GM10248 (cell line): ENCODE measurements around the gene IFNA21.

Experiments
- CTCF ChIA-PET: fragments of 300-600 bp; sonication (Branson Sonifier 250); formaldehyde crosslinking; extraction: SDS; loops from one replicate; lab custom pipeline; 2021; ENCODE audit warnings: antibody characterized with exemption; lab: Yijun Ruan, JAX
- POLR2A ChIA-PET: fragments of 350-650 bp; sonication (Branson Sonifier 250); formaldehyde crosslinking; extraction: SDS; loops from one replicate; lab custom pipeline; 2020; ENCODE audit warnings: antibody characterized with exemption; lab: Yijun Ruan, JAX
- DNase-seq: peaks from one replicate; pipeline ENCODE4 v3.0.0; 2012; ENCODE audit errors: extremely low spot score
- TF ChIP-seq, protein P1 (sequence below): IDR thresholded peaks from 2 replicates; pipeline ENCODE4 v1.5.1; 2012; ENCODE audit warnings: mild to moderate bottlenecking, low read depth; ENCODE audit errors: extremely low read depth, missing control alignments, control extremely low read depth

IFNA21 gene

GRCh38 chr9:21165516-21165915 is 944 bp downstream of the IFNA21 start:
- ChIA-PET POLR2A (no interaction called here), CTCF (no interaction called here)
- TF ChIP-seq, protein P1, sequence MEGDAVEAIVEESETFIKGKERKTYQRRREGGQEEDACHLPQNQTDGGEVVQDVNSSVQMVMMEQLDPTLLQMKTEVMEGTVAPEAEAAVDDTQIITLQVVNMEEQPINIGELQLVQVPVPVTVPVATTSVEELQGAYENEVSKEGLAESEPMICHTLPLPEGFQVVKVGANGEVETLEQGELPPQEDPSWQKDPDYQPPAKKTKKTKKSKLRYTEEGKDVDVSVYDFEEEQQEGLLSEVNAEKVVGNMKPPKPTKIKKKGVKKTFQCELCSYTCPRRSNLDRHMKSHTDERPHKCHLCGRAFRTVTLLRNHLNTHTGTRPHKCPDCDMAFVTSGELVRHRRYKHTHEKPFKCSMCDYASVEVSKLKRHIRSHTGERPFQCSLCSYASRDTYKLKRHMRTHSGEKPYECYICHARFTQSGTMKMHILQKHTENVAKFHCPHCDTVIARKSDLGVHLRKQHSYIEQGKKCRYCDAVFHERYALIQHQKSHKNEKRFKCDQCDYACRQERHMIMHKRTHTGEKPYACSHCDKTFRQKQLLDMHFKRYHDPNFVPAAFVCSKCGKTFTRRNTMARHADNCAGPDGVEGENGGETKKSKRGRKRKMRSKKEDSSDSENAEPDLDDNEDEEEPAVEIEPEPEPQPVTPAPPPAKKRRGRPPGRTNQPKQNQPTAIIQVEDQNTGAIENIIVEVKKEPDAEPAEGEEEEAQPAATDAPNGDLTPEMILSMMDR: no peak
- no peak for DNase-seq

DNA sequence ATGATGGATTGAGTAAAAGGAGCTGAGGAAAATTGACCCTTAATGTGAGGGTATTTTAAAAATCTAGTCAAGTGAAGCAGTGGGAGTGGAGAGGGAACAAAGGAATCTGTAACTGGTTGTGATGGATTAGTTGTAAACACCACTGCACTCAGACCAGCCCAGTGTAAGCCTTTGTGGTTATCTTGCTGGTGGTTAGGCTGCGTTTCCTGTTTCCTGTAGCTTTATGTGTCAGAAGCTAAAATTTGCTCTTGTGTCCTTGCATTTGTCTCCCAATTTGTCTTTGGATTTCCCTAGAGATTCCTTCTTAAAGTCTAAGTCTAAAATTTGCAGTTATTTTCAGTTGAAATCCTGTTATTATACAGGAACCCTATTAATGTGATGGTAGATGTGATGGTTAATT is 6.3 kb downstream of the IFNA21 start:
- ChIA-PET POLR2A (no interaction called here), CTCF (interaction anchor here (0.9 kb wide), 1 partner anchor 14 kb away, joined by 3 read pairs; no protein-coding TSS in a partner anchor)
- DNase-seq: peak; percentile 24
- TF ChIP-seq, protein P1: no peak

DNA sequence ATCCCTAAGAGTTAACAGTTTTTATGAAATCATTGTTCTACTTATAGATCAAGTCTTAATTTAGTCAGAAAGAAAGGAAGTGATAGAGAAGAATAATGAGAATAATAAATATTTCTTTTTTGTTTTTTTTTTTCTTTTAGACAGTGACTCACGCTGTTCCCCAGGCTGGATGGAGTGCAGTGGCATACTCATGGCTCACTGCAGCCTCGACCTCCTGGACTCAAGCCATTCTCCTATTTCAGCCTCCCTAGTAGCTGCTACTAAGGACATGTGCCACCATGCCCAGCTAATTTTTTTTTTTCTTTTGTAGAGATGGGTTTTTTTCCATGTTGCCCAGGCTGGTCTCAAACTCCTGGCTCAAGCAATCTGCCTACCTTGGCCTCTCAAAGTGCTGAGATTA is 11.0 kb downstream of the IFNA21 start:
- ChIA-PET POLR2A (no interaction called here), CTCF (interaction anchor here (2.1 kb wide), 1 partner anchor 9 kb away, joined by 7 read pairs; no protein-coding TSS in a partner anchor)
- TF ChIP-seq, protein P1: no peak
- DNase-seq: no peak

GRCh38 chr9:21154018-21154608 is 12.3 kb downstream of the IFNA21 start:
- TF ChIP-seq, protein P1: peak; percentile 51
- DNase-seq: peak; percentile 40
- POLR2A ChIA-PET: no interaction called here
- CTCF ChIA-PET: interaction anchor here (0.8 to 1.4 kb wide), 6 partner anchors 14 to 242 kb away, joined by 3 to 4 read pairs (median 4); no protein-coding TSS in a partner anchor

DNA sequence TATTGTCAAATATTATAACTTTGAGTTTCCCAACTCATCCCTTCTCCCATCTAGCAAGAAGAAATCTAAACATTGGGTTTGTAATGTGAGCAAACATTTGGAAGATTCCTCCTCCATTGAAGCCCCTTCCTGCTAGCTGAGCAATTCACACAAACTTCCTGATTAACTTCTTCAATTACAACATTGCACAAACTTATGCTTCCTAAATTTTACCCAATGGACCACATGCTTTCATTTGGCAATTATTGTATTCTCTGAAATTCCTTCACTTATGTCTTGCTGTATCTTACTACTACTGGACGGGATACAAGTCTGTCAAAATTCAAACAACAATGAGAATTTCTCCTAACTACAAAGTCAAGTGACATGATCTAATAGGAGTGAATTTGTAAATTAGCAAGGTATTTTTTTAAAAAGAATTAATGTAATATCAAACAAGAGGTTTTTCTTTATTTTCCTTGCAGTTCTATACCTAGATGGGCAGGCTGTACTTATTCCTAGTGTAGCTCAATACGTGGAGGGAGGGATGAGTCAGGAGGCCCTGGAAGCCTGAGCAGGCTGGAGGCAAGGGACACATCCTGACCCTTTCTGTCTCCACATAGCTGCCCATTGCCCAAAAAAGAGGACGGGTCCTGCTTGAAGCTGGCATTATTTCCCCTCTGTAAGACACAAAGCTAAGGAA is 13.0 kb downstream of the IFNA21 start:
- TF ChIP-seq, protein P1: no peak
- DNase-seq: no peak
- ChIA-PET POLR2A (no interaction called here), CTCF (interaction anchor here (0.8 to 1.4 kb wide), 6 partner anchors 15 to 242 kb away, joined by 3 to 4 read pairs (median 4); no protein-coding TSS in a partner anchor)

- CTCF ChIA-PET: no interaction called here
- POLR2A ChIA-PET: no interaction called here
- DNase-seq: peak; percentile 16
- TF ChIP-seq, protein P1: no peak
These were observed 21.9 kb downstream of the IFNA21 start for GRCh38 chr9:21144603-21145002.
